ENCODE results near the gene LAMB3. TPM values are rescaled to one million over a fixed set of nuclear protein-coding genes. Genes with fewer than 3 reads are reported as not detected.

Gene LAMB3
- total RNA-seq, 1 experiment from 2014 or later = 5.3 TPM

- DNase-seq (ENCODE audit: low read depth) = no peak
Measured at GRCh38 chr1:209662879-209663327, 10.7 kb upstream of the LAMB3 start.

GRCh38 chr1:209661071-209661470 lies 8.8 kb upstream of the LAMB3 start:
- no peak for DNase-seq (ENCODE audit: low read depth)

- no peak for DNase-seq (ENCODE audit: low read depth)
Measured at GRCh38 chr1:209659909-209660308, 7.7 kb upstream of the LAMB3 start.

- no peak for DNase-seq (ENCODE audit: low read depth)
Measured at GRCh38 chr1:209657918-209658317, 5.7 kb upstream of the LAMB3 start.

- DNase-seq (ENCODE audit: low read depth) = no peak
Measured at GRCh38 chr1:209657140-209657879, 5.1 kb upstream of the LAMB3 start.

- no peak for DNase-seq (ENCODE audit: low read depth)
Measured at GRCh38 chr1:209655411-209656231, 3.4 kb upstream of the LAMB3 start.

GRCh38 chr1:209653915-209654351 lies 1.7 kb upstream of the LAMB3 start:
- no peak for DNase-seq (ENCODE audit: low read depth)

GRCh38 chr1:209652873-209653401 lies 712 bp upstream of the LAMB3 start:
- peak; percentile 48 for DNase-seq (ENCODE audit: low read depth)

GRCh38 chr1:209651138-209651587 lies 1.1 kb downstream of the LAMB3 start:
- peak; percentile 79 for DNase-seq (ENCODE audit: low read depth)

- peak; percentile 33 for DNase-seq (ENCODE audit: low read depth)
Measured at GRCh38 chr1:209650454-209650853, 1.8 kb downstream of the LAMB3 start.

GRCh38 chr1:209648931-209649776 lies 3.1 kb downstream of the LAMB3 start:
- DNase-seq (ENCODE audit: low read depth) = peak; percentile 94

- DNase-seq (ENCODE audit: low read depth) = peak; percentile 54
Measured at GRCh38 chr1:209648346-209648745, 3.9 kb downstream of the LAMB3 start.

GRCh38 chr1:209647156-209647555 lies 5.1 kb downstream of the LAMB3 start:
- no peak for DNase-seq (ENCODE audit: low read depth)

- DNase-seq (ENCODE audit: low read depth) = peak; percentile 59
Measured at GRCh38 chr1:209646558-209646957, 5.7 kb downstream of the LAMB3 start.

- no peak for DNase-seq (ENCODE audit: low read depth)
Measured at GRCh38 chr1:209645574-209646452, 6.4 kb downstream of the LAMB3 start.

- no peak for DNase-seq (ENCODE audit: low read depth)
Measured at GRCh38 chr1:209643285-209644020, 8.8 kb downstream of the LAMB3 start.

GRCh38 chr1:209642816-209643215 lies 9.4 kb downstream of the LAMB3 start:
- no peak for DNase-seq (ENCODE audit: low read depth)

- no peak for DNase-seq (ENCODE audit: low read depth)
Measured at GRCh38 chr1:209641832-209642172, 10.4 kb downstream of the LAMB3 start.

GRCh38 chr1:209635850-209636249 lies 16.4 kb downstream of the LAMB3 start:
- no peak for DNase-seq (ENCODE audit: low read depth)
